Activated T-cell treated with anti-CD3 and anti-CD28 coated beads, Interleukin-2, amount 50 U/mL, for 24 hours (primary cell): ENCODE results near the gene ENSA.
A peak's percentile ranks its signal among the peaks of the same experiment; 100 is the strongest.
"Not testable (repeated sequence)": the region's sequence is repeated elsewhere in the genome, so short reads cannot be mapped to it uniquely, and the experiment has no call there.

Experiments
- DNase-seq: peaks from one replicate; pipeline ENCODE4 v3.0.0-alpha.2; 2020
- H3K27ac Mint-ChIP-seq: 2 replicates; pipeline ENCODE4 v1.8.0; 2020; ENCODE audit warnings: mild to moderate bottlenecking, mixed read lengths
- H3K27me3 Mint-ChIP-seq: 2 replicates; pipeline ENCODE4 v1.8.0; 2020; ENCODE audit warnings: mixed read lengths
- H3K36me3 Mint-ChIP-seq: 2 replicates; pipeline ENCODE4 v1.8.0; 2020; ENCODE audit warnings: low read depth, mixed read lengths
- H3K4me1 Mint-ChIP-seq: 2 replicates; pipeline ENCODE4 v1.8.0; 2020; ENCODE audit warnings: low read depth, mixed read lengths
- H3K4me3 Mint-ChIP-seq: 2 replicates; pipeline ENCODE4 v1.8.0; 2020; ENCODE audit warnings: mild to moderate bottlenecking, moderate library complexity, mixed read lengths
- H3K9me3 Mint-ChIP-seq: 2 replicates; pipeline ENCODE4 v1.8.0; 2020; ENCODE audit warnings: mixed read lengths

ENSA gene, protein sequence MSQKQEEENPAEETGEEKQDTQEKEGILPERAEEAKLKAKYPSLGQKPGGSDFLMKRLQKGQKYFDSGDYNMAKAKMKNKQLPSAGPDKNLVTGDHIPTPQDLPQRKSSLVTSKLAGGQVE

GRCh38 chr1:150629115-150629928 is at the start of gene ENSA:
Gene ENSA, minus strand, starts transcription at chr1:150629612. Its CDS starts 142 bp downstream, at chr1:150629470.
- H3K4me1 Mint-ChIP-seq = peaks cover 52% of the 10 kb centered on the region
- H3K9me3 Mint-ChIP-seq = peaks cover 2% of the 10 kb centered on the region
- no peak within 1 kb of the TSS for H3K27ac Mint-ChIP-seq
- no peaks in the 10 kb centered on the region for H3K36me3 Mint-ChIP-seq
- DNase-seq = peak; percentile 95
- H3K27me3 Mint-ChIP-seq = no peaks in the 10 kb centered on the region
- no peak within 1 kb of the TSS for H3K4me3 Mint-ChIP-seq

DNA sequence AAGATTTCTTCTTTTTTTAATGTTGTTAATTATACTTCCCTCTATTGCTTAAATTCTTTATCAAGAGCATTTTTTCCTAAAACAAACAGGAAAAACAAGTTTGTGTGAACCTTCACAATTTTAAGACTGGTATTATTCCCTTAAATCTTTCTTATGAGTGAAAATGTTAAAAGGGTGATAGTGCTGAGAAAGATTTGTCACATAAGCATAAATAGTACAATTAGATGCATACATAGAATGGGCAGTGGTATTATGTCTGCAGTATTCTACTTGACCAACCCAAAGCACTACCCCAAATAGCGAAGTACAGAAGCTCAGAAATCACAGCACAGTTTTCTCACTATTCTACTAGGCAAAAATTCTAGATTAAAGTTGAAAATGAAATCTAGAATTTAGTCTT is 49.6 kb upstream of the ENSA start:
- no peak for DNase-seq
- Mint-ChIP-seq H3K27ac (no peak overlapping the region), H3K36me3 (peaks cover 32% of the 10 kb centered on the region), H3K4me1 (peaks cover 13% of the 10 kb centered on the region), H3K4me3 (no peak overlapping the region), H3K9me3 (no peaks in the 10 kb centered on the region), H3K27me3 (no peaks in the 10 kb centered on the region)

DNA sequence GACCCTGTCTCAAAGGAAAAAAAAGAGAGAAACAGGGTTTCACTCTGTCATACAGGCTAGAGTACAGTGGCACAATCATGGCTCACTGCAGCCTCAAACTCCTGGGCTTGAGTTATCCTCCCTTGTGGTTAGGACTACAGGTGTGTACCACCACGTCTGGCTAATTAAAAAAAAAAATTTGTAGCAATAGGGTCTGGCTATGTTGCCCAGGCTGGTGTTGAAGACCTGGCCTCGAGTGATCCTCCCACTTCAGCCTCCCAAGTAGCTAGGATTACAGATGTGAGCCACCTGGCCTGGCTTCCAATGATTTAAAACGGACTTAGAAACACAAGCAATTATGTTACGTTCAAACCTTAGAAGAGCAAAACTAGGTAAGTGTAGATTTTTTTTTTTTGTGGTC is 45.5 kb upstream of the ENSA start:
- Mint-ChIP-seq H3K36me3 (peaks cover 23% of the 10 kb centered on the region), H3K27ac (no peak overlapping the region), H3K4me3 (no peak overlapping the region), H3K27me3 (no peaks in the 10 kb centered on the region), H3K9me3 (no peaks in the 10 kb centered on the region), H3K4me1 (peaks cover 6% of the 10 kb centered on the region)
- DNase-seq = no peak

- H3K27ac Mint-ChIP-seq = no peak overlapping the region
- no peaks in the 10 kb centered on the region for H3K27me3 Mint-ChIP-seq
- H3K4me3 Mint-ChIP-seq = no peak overlapping the region
- H3K36me3 Mint-ChIP-seq = peaks cover 43% of the 10 kb centered on the region
- no peak for DNase-seq
- peaks cover 1% of the 10 kb centered on the region for H3K4me1 Mint-ChIP-seq
- H3K9me3 Mint-ChIP-seq = no peaks in the 10 kb centered on the region
These were observed 33.9 kb upstream of the ENSA start for GRCh38 chr1:150663321-150663720.

GRCh38 chr1:150662811-150663210 is 33.4 kb upstream of the ENSA start:
- Mint-ChIP-seq H3K4me3 (no peak overlapping the region), H3K4me1 (peaks cover 1% of the 10 kb centered on the region), H3K27ac (no peak overlapping the region), H3K36me3 (peaks cover 46% of the 10 kb centered on the region), H3K27me3 (no peaks in the 10 kb centered on the region), H3K9me3 (no peaks in the 10 kb centered on the region)
- no peak for DNase-seq

GRCh38 chr1:150661156-150661555 is 31.7 kb upstream of the ENSA start:
- H3K27me3 Mint-ChIP-seq = no peaks in the 10 kb centered on the region
- no peak for DNase-seq
- peaks cover 1% of the 10 kb centered on the region for H3K4me1 Mint-ChIP-seq
- H3K9me3 Mint-ChIP-seq = no peaks in the 10 kb centered on the region
- H3K4me3 Mint-ChIP-seq = no peak overlapping the region
- H3K27ac Mint-ChIP-seq = no peak overlapping the region
- peaks cover 50% of the 10 kb centered on the region for H3K36me3 Mint-ChIP-seq

- no peak overlapping the region for H3K4me3 Mint-ChIP-seq
- H3K27ac Mint-ChIP-seq = no peak overlapping the region
- no peaks in the 10 kb centered on the region for H3K27me3 Mint-ChIP-seq
- H3K9me3 Mint-ChIP-seq = no peaks in the 10 kb centered on the region
- H3K4me1 Mint-ChIP-seq = no peaks in the 10 kb centered on the region
- H3K36me3 Mint-ChIP-seq = peaks cover 50% of the 10 kb centered on the region
- no peak for DNase-seq
These were observed 31.2 kb upstream of the ENSA start for GRCh38 chr1:150660584-150660983.

DNA sequence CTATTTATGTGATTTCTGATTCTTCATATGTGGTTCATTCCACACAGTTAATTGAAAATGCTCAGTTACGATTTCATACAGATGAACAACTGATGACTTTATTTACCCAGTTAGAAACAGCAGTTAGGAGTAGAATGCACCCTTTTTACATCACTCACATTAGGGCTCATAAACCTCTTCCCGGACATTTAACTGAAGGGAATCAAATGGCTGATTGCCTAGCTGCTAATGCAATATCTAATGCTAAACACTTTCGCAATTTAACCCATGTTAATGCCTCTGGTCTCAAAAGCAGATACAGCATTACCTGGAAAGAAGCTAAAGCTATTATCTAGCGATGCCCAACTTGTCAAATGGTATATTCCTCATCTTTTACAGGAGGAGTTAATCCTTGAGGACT is 27.7 kb upstream of the ENSA start:
- H3K4me1 Mint-ChIP-seq, H3K27ac Mint-ChIP-seq, H3K9me3 Mint-ChIP-seq, DNase-seq, H3K4me3 Mint-ChIP-seq, H3K27me3 Mint-ChIP-seq: not testable (repeated sequence)
- peaks cover 40% of the 10 kb centered on the region for H3K36me3 Mint-ChIP-seq

GRCh38 chr1:150654635-150655034 is 25.2 kb upstream of the ENSA start:
- peaks cover 30% of the 10 kb centered on the region for H3K36me3 Mint-ChIP-seq
- H3K27me3 Mint-ChIP-seq, H3K9me3 Mint-ChIP-seq, H3K27ac Mint-ChIP-seq, H3K4me1 Mint-ChIP-seq, DNase-seq, H3K4me3 Mint-ChIP-seq: not testable (repeated sequence)

GRCh38 chr1:150650193-150650592 is 20.8 kb upstream of the ENSA start:
- DNase-seq = no peak

DNA sequence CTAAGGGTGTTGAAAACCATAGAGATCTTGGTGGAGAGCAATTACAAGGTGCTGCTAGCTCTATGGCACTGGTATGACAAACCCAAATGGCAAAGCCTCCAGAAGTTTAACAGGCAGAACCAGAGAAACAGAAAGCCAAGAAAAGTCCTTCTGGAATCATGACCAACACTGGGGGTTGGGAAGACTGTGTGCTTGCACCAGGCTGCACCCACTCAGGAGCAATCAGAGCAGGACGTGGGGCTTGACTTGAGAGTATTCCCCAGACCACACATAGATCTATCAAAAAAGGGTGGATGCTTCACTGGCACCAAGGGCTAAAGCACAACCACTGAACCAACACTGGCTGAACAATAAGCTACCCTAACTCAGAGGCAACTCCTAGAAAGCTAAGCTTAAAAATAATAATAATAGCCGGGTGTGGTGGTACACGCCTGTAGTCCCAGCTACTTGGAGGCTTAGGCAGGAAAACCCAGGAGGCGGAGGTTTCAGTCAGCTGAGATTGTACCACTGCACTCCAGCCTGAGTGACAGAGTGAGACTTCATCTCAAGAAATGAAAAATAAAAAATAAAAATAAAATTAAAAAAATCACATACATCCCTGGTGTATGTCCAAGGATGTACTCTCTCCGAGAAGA is 20.1 kb upstream of the ENSA start:
- Mint-ChIP-seq H3K9me3 (no peaks in the 10 kb centered on the region), H3K36me3 (peaks cover 47% of the 10 kb centered on the region), H3K27ac (peak overlapping the region; percentile 55)

More at GRCh38 chr1:150650193-150650592, 20.8 kb upstream of the ENSA start:
- Mint-ChIP-seq H3K4me3 (no peak overlapping the region), H3K27me3 (no peaks in the 10 kb centered on the region), H3K4me1 (peaks cover 1% of the 10 kb centered on the region), H3K36me3 (peaks cover 51% of the 10 kb centered on the region), H3K27ac (no peak overlapping the region), H3K9me3 (no peaks in the 10 kb centered on the region)

GRCh38 chr1:150642296-150642695 is 12.9 kb upstream of the ENSA start:
- no peak for DNase-seq
- H3K36me3 Mint-ChIP-seq = peaks cover 14% of the 10 kb centered on the region
- H3K27me3 Mint-ChIP-seq = no peaks in the 10 kb centered on the region
- H3K4me1 Mint-ChIP-seq = no peaks in the 10 kb centered on the region
- H3K9me3 Mint-ChIP-seq = no peaks in the 10 kb centered on the region
- no peak overlapping the region for H3K4me3 Mint-ChIP-seq
- no peak overlapping the region for H3K27ac Mint-ChIP-seq

More for the DNA sequence above, 20.1 kb upstream of the ENSA start:
- H3K4me3 Mint-ChIP-seq = no peak overlapping the region
- DNase-seq = no peak
- H3K4me1 Mint-ChIP-seq = peaks cover 1% of the 10 kb centered on the region
- H3K27me3 Mint-ChIP-seq = no peaks in the 10 kb centered on the region

- not testable (repeated sequence) for H3K27me3 Mint-ChIP-seq, H3K4me3 Mint-ChIP-seq, H3K9me3 Mint-ChIP-seq, H3K36me3 Mint-ChIP-seq, DNase-seq, H3K4me1 Mint-ChIP-seq, H3K27ac Mint-ChIP-seq
These were observed 11.9 kb upstream of the ENSA start for GRCh38 chr1:150641126-150641815.

DNA sequence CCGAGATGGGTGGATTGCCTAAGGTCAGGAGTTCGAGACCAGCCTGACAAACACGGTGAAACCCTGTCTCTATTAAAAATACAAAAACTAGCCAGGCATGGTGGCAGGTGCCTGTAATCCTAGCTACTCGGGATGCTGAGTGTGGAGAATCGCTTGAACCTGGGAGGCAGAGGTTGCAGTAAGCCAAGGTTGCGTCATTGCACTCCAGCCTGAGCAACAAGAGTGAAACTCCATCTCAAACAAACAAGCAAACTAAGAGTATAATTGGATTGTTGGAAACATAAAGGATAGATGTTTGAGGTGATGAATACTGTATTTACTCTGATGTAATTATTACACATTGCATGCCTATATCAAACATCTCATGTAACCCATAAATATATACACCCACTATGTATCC is 9.0 kb upstream of the ENSA start:
- not testable (repeated sequence) for H3K4me3 Mint-ChIP-seq, H3K27ac Mint-ChIP-seq, H3K27me3 Mint-ChIP-seq, H3K36me3 Mint-ChIP-seq, DNase-seq, H3K4me1 Mint-ChIP-seq, H3K9me3 Mint-ChIP-seq
